HEK293T (cell line): Measurements from ENCODE around the gene KIAA1755.

Experiments
- CTCF ChIA-PET: fragments of 350-600 bp; formaldehyde crosslinking; extraction: SDS; loops from one replicate; lab custom pipeline; 2021; ENCODE audit warnings: antibody characterized with exemption, inconsistent platforms; lab: Yijun Ruan, JAX
- POLR2A ChIA-PET: fragments of 350-600 bp; formaldehyde crosslinking; extraction: SDS; loops from one replicate; lab custom pipeline; 2020; ENCODE audit warnings: antibody characterized with exemption, inconsistent platforms; lab: Yijun Ruan, JAX
- DNase-seq: peaks from one replicate; pipeline ENCODE4 v3.0.0; 2012; ENCODE audit warnings: mixed read lengths; ENCODE audit errors: extremely low spot score
- ARNT ChIP-seq: fragments of 450-650 bp; IDR thresholded peaks from 2 replicates; pipeline ENCODE4 v1.6.1; 2017; ENCODE audit warnings: mild to moderate bottlenecking
- BHLHE40 ChIP-seq: fragments of 450-650 bp; IDR thresholded peaks from 2 replicates; pipeline ENCODE4 v1.6.1; 2016; ENCODE audit warnings: mild to moderate bottlenecking, moderate library complexity, borderline replicate concordance
- CTBP1 ChIP-seq: fragments of 450-650 bp; IDR thresholded peaks from 2 replicates; pipeline ENCODE4 v1.6.1; 2016; ENCODE audit warnings: borderline replicate concordance
- ELF4 ChIP-seq: fragments of 450-650 bp; IDR thresholded peaks from 2 replicates; pipeline ENCODE4 v1.6.1; 2017; ENCODE audit warnings: antibody characterized with exemption
- FOXA1 ChIP-seq: fragments of 450-650 bp; IDR thresholded peaks from 2 replicates; pipeline ENCODE4 v1.6.1; 2016; ENCODE audit warnings: mild to moderate bottlenecking
- FOXK2 ChIP-seq: fragments of 450-650 bp; IDR thresholded peaks from 2 replicates; pipeline ENCODE4 v1.6.1; 2016; ENCODE audit warnings: mild to moderate bottlenecking
- FOXM1 ChIP-seq: fragments of 450-650 bp; IDR thresholded peaks from 2 replicates; pipeline ENCODE4 v1.6.1; 2017; ENCODE audit warnings: mild to moderate bottlenecking, borderline replicate concordance
- HDGF ChIP-seq: fragments of 450-650 bp; IDR thresholded peaks from 2 replicates; pipeline ENCODE4 v1.6.1; 2017; ENCODE audit warnings: antibody characterized with exemption, borderline replicate concordance
- L3MBTL2 ChIP-seq: fragments of 450-650 bp; conservative IDR thresholded peaks from 2 replicates; pipeline ENCODE4 v1.6.1; 2016; ENCODE audit warnings: mild to moderate bottlenecking
- LEF1 ChIP-seq: fragments of 450-650 bp; IDR thresholded peaks from 2 replicates; pipeline ENCODE4 v1.6.1; 2017; ENCODE audit warnings: mild to moderate bottlenecking, borderline replicate concordance
- NFRKB ChIP-seq: fragments of 450-650 bp; IDR thresholded peaks from 2 replicates; pipeline ENCODE4 v1.6.1; 2016; ENCODE audit warnings: mild to moderate bottlenecking, moderate library complexity
- PKNOX1 ChIP-seq: fragments of 450-650 bp; IDR thresholded peaks from 2 replicates; pipeline ENCODE4 v1.6.1; 2016
- SP1 ChIP-seq: fragments of 450-650 bp; IDR thresholded peaks from 2 replicates; pipeline ENCODE4 v1.6.1; 2017
- SUZ12 ChIP-seq: fragments of 450-650 bp; IDR thresholded peaks from 2 replicates; pipeline ENCODE4 v1.6.1; 2016; ENCODE audit warnings: mild to moderate bottlenecking
- TARDBP ChIP-seq: fragments of 450-650 bp; IDR thresholded peaks from 2 replicates; pipeline ENCODE4 v1.6.1; 2016
- ZNF384 ChIP-seq: fragments of 450-650 bp; IDR thresholded peaks from 2 replicates; pipeline ENCODE4 v1.6.1; 2016

The KIAA1755 gene

GRCh38 chr20:38170826-38171674 is 89.5 kb downstream of the KIAA1755 start:
- ChIA-PET CTCF (no interaction called here), POLR2A (no interaction called here)
- TF ChIP-seq ELF4 (no peak), FOXA1 (no peak), SUZ12 (no peak), ARNT (no peak), BHLHE40 (no peak), ZNF384 (no peak), L3MBTL2 (no peak)
- no peak for DNase-seq

- no peak for DNase-seq
- TF ChIP-seq FOXM1 (no peak), L3MBTL2 (no peak)
- ChIA-PET CTCF (no interaction called here), POLR2A (no interaction called here)
Measured at GRCh38 chr20:38170219-38170825, 90.2 kb downstream of the KIAA1755 start.

GRCh38 chr20:38169636-38170193 is 90.8 kb downstream of the KIAA1755 start:
- ChIA-PET POLR2A (no interaction called here), CTCF (no interaction called here)
- DNase-seq: no peak

GRCh38 chr20:38168791-38169589 is 91.5 kb downstream of the KIAA1755 start:
- CTCF ChIA-PET: interaction anchor here (1.1 kb wide), 1 partner anchor 53 kb away, joined by 3 read pairs; no protein-coding TSS in a partner anchor
- no peak for TF ChIP-seq HDGF
- TF ChIP-seq SP1: no peak
- no peak for TF ChIP-seq TARDBP
- TF ChIP-seq ARNT: no peak
- no peak for TF ChIP-seq ELF4
- TF ChIP-seq BHLHE40: no peak
- TF ChIP-seq SUZ12: no peak
- TF ChIP-seq PKNOX1: no peak
- no peak for TF ChIP-seq NFRKB
- no peak for TF ChIP-seq L3MBTL2
- TF ChIP-seq CTBP1: no peak
- TF ChIP-seq FOXK2: no peak
- no peak for TF ChIP-seq FOXM1
- no peak for TF ChIP-seq FOXA1
- no peak for TF ChIP-seq ZNF384
- POLR2A ChIA-PET: no interaction called here
- no peak for DNase-seq

More at GRCh38 chr20:38169636-38170193, 90.8 kb downstream of the KIAA1755 start:
- TF ChIP-seq FOXM1 (no peak), ARNT (no peak), FOXK2 (no peak), ZNF384 (no peak), FOXA1 (no peak), CTBP1 (no peak), TARDBP (no peak), L3MBTL2 (no peak), BHLHE40 (no peak), SUZ12 (no peak), PKNOX1 (no peak), NFRKB (no peak), LEF1 (no peak), ELF4 (no peak), SP1 (no peak), HDGF (no peak)

GRCh38 chr20:38167851-38168760 is 92.4 kb downstream of the KIAA1755 start:
- no peak for DNase-seq
- no peak for TF ChIP-seq ARNT
- TF ChIP-seq L3MBTL2: no peak
- TF ChIP-seq BHLHE40: no peak
- no peak for TF ChIP-seq SUZ12
- no peak for TF ChIP-seq TARDBP
- no peak for TF ChIP-seq LEF1
- no peak for TF ChIP-seq PKNOX1
- no peak for TF ChIP-seq FOXA1
- no peak for TF ChIP-seq ZNF384
- no peak for TF ChIP-seq SP1
- TF ChIP-seq NFRKB: no peak
- TF ChIP-seq ELF4: no peak
- no peak for TF ChIP-seq FOXM1
- ChIA-PET CTCF (interaction anchor here (1.1 kb wide), 1 partner anchor 54 kb away, joined by 3 read pairs; no protein-coding TSS in a partner anchor), POLR2A (no interaction called here)
